Measurements from ENCODE around the gene WWC2. TPM values are rescaled to one million over a fixed set of nuclear protein-coding genes. Genes with fewer than 3 reads are reported as not detected.
A peak's percentile ranks its signal among the peaks of the same experiment; 100 is the strongest.

WWC2 gene
- total RNA-seq, 1 experiment from 2014 or later: 126 TPM

DNA sequence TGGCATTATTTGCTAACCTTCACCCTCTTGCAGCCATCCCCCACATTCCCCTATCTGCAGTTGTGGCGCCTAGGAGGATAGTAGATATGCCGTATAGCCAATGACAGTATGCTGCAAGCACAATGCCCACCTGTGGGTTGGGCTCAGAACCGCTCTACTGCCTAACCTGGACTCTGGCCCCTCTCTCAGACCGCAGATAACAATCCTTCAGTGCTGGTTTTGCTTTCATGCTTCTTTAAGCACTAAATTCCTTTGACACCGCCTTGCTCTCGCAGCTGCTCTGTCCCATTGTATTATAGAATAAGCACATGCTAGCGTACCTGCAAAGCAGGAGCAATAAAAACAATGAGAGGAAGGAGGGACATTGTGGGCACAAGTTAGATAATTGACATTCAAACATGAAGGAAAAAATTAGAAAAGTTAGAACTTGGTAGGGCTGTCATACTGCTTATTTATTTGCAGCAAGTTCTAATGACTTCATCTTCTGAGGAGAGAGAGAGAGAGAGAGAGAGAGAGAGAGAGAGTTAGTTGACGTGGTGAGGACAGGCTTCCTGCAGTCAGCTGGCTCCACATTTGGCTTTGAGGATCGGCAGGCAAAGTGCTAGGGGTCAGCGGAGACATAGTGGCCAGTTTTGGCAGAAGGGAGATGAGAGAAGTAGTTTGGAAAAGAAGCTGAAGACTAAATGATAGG is 55.8 kb downstream of the WWC2 start (continued):
- no peak for TF ChIP-seq ZSCAN18 (CRISPR knock-in tag; IDR thresholded peaks at IDR 0.05)
- TF ChIP-seq, protein P1, sequence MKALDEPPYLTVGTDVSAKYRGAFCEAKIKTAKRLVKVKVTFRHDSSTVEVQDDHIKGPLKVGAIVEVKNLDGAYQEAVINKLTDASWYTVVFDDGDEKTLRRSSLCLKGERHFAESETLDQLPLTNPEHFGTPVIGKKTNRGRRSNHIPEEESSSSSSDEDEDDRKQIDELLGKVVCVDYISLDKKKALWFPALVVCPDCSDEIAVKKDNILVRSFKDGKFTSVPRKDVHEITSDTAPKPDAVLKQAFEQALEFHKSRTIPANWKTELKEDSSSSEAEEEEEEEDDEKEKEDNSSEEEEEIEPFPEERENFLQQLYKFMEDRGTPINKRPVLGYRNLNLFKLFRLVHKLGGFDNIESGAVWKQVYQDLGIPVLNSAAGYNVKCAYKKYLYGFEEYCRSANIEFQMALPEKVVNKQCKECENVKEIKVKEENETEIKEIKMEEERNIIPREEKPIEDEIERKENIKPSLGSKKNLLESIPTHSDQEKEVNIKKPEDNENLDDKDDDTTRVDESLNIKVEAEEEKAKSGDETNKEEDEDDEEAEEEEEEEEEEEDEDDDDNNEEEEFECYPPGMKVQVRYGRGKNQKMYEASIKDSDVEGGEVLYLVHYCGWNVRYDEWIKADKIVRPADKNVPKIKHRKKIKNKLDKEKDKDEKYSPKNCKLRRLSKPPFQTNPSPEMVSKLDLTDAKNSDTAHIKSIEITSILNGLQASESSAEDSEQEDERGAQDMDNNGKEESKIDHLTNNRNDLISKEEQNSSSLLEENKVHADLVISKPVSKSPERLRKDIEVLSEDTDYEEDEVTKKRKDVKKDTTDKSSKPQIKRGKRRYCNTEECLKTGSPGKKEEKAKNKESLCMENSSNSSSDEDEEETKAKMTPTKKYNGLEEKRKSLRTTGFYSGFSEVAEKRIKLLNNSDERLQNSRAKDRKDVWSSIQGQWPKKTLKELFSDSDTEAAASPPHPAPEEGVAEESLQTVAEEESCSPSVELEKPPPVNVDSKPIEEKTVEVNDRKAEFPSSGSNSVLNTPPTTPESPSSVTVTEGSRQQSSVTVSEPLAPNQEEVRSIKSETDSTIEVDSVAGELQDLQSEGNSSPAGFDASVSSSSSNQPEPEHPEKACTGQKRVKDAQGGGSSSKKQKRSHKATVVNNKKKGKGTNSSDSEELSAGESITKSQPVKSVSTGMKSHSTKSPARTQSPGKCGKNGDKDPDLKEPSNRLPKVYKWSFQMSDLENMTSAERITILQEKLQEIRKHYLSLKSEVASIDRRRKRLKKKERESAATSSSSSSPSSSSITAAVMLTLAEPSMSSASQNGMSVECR (CRISPR knock-in tag; IDR thresholded peaks at IDR 0.05; ENCODE audit: borderline replicate concordance): no peak
- TF ChIP-seq SMAD4 (CRISPR knock-in tag; IDR thresholded peaks at IDR 0.05): no peak
- TF ChIP-seq TP53 (CRISPR knock-in tag; IDR thresholded peaks at IDR 0.05): no peak
- TF ChIP-seq, protein P2, sequence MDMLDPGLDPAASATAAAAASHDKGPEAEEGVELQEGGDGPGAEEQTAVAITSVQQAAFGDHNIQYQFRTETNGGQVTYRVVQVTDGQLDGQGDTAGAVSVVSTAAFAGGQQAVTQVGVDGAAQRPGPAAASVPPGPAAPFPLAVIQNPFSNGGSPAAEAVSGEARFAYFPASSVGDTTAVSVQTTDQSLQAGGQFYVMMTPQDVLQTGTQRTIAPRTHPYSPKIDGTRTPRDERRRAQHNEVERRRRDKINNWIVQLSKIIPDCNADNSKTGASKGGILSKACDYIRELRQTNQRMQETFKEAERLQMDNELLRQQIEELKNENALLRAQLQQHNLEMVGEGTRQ (CRISPR knock-in tag; IDR thresholded peaks at IDR 0.05): no peak
- TF ChIP-seq EMX1 (CRISPR knock-in tag; IDR thresholded peaks at IDR 0.05): no peak

DNA sequence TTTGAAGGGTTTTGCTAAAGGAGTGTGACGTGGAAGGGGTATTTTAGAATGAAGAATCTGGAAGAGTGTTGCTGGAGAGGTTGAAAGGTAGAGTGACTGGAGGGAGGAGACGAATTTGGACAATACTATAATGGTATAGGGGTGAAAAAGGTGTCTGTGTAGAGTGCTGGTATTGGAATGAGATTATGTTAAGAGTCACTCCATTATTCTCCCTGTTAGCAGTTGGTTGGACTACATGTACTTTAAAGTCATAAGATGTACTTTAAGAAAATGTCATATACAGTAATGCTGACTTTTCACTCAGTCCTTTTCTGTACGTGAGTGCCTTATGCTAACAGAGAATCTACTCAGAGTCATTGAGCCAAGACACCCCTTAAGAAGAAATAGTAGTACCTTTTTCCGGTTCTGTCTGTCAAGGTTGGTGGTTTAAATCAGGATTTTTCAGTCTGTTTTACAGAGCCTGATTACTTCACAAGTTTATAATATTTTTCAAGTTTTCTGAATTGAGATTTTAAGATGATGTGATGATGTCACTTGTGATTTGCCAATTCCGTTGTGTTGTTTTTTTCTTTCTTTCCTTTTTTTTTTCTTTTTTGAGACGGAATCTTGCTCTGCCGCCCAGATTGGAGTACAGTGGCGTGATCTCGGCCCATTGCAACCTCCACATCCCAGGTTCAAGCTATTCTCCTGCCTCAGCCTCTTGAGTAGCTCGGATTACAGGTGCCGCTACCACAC is 56.6 kb downstream of the WWC2 start:
- ATAC-seq (no peak), DNase-seq (ENCODE audit: low spot score) (no peak)
- H3K4me3 Mint-ChIP-seq: no peak overlapping the region
- no peaks in the 10 kb centered on the region for H3K9me3 Mint-ChIP-seq
- ChIA-PET CTCF (interaction anchor here (0.6 kb wide), 1 partner anchor 250 kb away, joined by 3 read pairs; no protein-coding TSS in a partner anchor), POLR2A (no interaction called here)
- no peaks in the 10 kb centered on the region for H3K27me3 Mint-ChIP-seq (ENCODE audit: low read depth)
- peaks cover 51% of the 10 kb centered on the region for H3K4me1 Mint-ChIP-seq
- H3K36me3 Mint-ChIP-seq: no peaks in the 10 kb centered on the region
- peak overlapping the region; percentile 93 for H3K27ac Mint-ChIP-seq
- TF ChIP-seq, protein P1 (CRISPR knock-in tag; IDR thresholded peaks at IDR 0.05; ENCODE audit: borderline replicate concordance): no peak
- TF ChIP-seq, protein P3, sequence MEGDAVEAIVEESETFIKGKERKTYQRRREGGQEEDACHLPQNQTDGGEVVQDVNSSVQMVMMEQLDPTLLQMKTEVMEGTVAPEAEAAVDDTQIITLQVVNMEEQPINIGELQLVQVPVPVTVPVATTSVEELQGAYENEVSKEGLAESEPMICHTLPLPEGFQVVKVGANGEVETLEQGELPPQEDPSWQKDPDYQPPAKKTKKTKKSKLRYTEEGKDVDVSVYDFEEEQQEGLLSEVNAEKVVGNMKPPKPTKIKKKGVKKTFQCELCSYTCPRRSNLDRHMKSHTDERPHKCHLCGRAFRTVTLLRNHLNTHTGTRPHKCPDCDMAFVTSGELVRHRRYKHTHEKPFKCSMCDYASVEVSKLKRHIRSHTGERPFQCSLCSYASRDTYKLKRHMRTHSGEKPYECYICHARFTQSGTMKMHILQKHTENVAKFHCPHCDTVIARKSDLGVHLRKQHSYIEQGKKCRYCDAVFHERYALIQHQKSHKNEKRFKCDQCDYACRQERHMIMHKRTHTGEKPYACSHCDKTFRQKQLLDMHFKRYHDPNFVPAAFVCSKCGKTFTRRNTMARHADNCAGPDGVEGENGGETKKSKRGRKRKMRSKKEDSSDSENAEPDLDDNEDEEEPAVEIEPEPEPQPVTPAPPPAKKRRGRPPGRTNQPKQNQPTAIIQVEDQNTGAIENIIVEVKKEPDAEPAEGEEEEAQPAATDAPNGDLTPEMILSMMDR (IDR thresholded peaks at IDR 0.05): no peak
